SIG-M5 treated with dmso at 0.1 percent for 504 hours (cell line): ENCODE results near the gene DTNB.

Source experiments
- DNase-seq: peaks from one replicate; lab custom pipeline; 2025; ENCODE audit not compliant: unreplicated experiment; lab: John Stamatoyannopoulos, UW

The DTNB gene

GRCh38 chr2:25473758-25474340 lies 199.5 kb downstream of the DTNB start:
- no peak for DNase-seq

- no peak for DNase-seq
These were observed 200.2 kb downstream of the DTNB start for GRCh38 chr2:25473131-25473530.

- DNase-seq = no peak
These were observed 202.6 kb downstream of the DTNB start for GRCh38 chr2:25470806-25471205.

GRCh38 chr2:25467743-25468142 lies 205.6 kb downstream of the DTNB start:
- DNase-seq = no peak

- DNase-seq = no peak
These were observed 211.4 kb downstream of the DTNB start for GRCh38 chr2:25462021-25462420.

- no peak for DNase-seq
These were observed 213.0 kb downstream of the DTNB start for GRCh38 chr2:25460261-25460905.

- no peak for DNase-seq
These were observed 218.4 kb downstream of the DTNB start for GRCh38 chr2:25454824-25455611.

GRCh38 chr2:25453199-25453905 lies 220.0 kb downstream of the DTNB start:
- DNase-seq = no peak

GRCh38 chr2:25448808-25449207 lies 224.6 kb downstream of the DTNB start:
- no peak for DNase-seq

- DNase-seq = no peak
These were observed 226.4 kb downstream of the DTNB start for GRCh38 chr2:25447018-25447417.

GRCh38 chr2:25446122-25446521 lies 227.3 kb downstream of the DTNB start:
- DNase-seq = no peak

- DNase-seq = no peak
These were observed 227.9 kb downstream of the DTNB start for GRCh38 chr2:25445464-25445863.

GRCh38 chr2:25444608-25445270 lies 228.6 kb downstream of the DTNB start:
- no peak for DNase-seq

- no peak for DNase-seq
These were observed 229.6 kb downstream of the DTNB start for GRCh38 chr2:25443766-25444165.

GRCh38 chr2:25441353-25441752 lies 232.0 kb downstream of the DTNB start:
- no peak for DNase-seq

- no peak for DNase-seq
These were observed 234.6 kb downstream of the DTNB start for GRCh38 chr2:25438793-25439192.

- DNase-seq = no peak
These were observed 235.3 kb downstream of the DTNB start for GRCh38 chr2:25437881-25438662.

- no peak for DNase-seq
These were observed 238.0 kb downstream of the DTNB start for GRCh38 chr2:25435421-25435820.

- DNase-seq = no peak
These were observed 241.8 kb downstream of the DTNB start for GRCh38 chr2:25431604-25432003.

- no peak for DNase-seq
These were observed 242.8 kb downstream of the DTNB start for GRCh38 chr2:25430556-25430955.
